Stimulated activated CD8-positive, alpha-beta memory T cell treated with anti-CD3 and anti-CD28 coated beads, Interleukin-2, amount 100 ng/mL, for 1 hour (primary cell): ENCODE results near the gene RNF157.
A peak's percentile ranks its signal among the peaks of the same experiment; 100 is the strongest.

Experiments used
- DNase-seq, 2 donors: peaks; one replicate each; pipeline ENCODE4 v3.0.0-alpha.2; 2020; ENCODE audit warnings: low read depth in 2 of 2

RNF157 gene

DNA sequence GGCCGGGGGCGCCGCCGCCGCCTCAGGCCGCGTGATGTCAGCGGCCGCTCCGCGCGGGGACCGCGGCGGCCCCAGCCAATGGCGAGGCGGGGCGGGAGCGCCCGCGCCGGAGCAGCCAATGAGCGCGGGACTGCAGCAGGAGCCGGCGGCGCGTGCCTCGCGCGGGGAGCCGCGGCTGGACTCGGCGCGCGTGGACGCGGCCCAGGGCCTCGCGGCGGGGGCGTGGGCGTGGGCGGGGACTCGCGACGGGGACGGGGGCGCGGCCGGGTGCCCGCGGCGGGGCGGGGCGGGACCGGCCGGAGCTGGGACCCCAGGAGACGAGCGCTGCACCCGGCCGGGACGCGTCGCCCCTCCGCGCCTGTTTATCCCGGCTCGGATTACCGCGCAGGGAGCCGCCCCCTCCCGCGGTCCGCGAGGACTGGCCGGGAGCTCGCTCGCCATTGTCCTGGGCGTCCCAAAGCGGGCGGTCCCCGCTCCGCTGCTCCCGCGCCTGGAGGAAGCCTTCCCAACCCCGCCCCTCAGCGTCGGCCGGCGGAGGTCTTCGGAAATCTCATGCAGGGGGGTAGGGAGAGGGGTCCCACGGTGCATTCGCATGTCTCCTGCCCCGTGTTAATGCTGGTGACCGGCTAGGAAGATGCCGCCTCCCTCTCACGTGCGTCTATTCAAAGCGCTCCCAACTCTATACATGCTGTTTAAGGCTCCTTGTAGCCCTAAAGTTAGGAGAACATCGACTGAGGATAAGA lies at the start of gene RNF157:
RNF157 (minus strand) TSS at position 33 of the 743 bp plus-strand sequence. CDS start 253 bp downstream, outside the sequence.
- peak in 1 of 2 donors; percentile 50 for DNase-seq

DNA sequence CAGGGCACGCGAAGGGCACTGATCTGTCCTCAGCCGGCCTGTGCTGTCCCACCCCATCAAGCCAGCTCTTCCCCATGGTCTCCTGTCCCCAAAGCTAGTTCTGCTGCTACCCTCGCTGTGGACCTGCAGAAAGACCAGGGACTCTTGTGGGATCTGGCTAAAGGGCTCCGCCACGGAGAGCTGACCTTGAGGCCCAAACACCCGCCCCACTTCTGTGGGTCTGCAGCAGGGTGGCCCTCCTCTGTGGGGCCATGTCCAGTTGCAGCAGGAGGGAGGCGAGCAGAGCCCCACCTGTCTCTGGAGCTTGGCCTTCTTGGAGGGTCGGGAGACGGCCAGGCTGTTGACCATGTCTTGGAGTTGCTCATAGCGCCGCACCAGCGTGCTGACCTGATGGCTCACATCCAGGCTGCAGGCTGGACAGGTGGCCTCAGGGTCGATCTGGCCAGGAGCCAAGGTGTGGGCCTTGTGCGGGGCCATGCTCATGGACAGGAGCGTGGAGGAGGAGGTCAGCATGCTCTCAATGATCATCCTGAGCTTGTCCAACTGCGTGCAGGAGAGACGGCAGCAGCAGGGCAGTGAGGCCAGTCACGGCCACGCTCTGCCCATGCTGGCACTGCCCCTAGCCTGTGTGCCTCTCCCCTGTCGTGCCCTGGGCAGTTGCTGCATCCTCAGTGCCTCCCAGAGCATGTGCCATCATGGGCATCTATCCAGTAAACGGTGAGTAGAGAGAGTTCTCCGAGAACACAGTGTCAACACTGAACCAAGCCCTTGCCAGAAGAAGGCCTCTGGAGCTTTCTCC lies 41.5 kb upstream of the RNF157 start:
- no peak for DNase-seq

DNA sequence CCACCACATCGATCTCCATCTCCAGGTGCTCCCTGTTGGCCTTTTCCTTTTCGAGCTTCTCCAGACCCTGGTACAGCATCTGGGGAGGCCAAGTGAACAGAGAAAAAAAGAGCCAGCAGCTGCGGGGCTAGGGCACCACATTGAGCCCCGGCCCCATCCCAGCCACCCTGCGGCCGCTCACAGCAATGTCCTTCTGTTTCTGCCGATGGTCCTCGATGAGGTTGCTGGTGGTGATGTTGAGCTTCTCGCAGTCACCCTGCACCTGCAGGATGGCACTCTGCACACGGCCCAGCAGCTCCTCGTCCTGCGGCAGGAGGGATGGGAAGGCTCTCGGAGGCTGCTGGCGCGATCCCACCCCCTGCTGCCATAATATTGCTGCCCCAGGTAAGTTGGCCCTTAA lies 40.4 kb upstream of the RNF157 start:
- no peak for DNase-seq

DNA sequence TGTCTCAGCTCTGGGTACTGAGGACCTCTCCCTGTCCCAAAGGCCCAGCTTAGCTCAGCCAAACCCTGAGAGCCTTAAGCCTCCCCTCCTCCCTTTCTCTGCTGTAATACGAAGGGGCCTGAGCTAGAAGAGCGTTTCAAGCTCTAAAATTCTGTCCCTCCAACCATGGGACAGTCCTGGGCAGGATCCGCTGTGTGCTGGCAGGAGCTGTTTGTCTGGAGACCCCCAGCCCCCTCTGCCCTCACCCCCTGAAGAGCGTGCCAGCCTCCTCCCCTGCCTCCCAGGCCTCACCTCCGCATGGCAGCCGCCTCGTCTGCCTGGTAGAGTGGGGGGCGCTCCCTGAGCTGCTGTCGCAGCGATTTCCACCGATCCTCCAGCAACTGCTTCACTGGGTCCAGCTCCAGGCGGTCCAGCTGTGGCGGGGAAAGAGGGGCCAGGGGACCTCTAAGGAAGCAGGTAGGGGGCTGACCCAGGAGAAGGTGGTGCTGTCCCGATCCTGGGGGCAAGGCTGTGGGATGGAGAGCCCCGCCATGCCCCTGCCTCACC lies 39.5 kb upstream of the RNF157 start:
- DNase-seq, result no peak

DNA sequence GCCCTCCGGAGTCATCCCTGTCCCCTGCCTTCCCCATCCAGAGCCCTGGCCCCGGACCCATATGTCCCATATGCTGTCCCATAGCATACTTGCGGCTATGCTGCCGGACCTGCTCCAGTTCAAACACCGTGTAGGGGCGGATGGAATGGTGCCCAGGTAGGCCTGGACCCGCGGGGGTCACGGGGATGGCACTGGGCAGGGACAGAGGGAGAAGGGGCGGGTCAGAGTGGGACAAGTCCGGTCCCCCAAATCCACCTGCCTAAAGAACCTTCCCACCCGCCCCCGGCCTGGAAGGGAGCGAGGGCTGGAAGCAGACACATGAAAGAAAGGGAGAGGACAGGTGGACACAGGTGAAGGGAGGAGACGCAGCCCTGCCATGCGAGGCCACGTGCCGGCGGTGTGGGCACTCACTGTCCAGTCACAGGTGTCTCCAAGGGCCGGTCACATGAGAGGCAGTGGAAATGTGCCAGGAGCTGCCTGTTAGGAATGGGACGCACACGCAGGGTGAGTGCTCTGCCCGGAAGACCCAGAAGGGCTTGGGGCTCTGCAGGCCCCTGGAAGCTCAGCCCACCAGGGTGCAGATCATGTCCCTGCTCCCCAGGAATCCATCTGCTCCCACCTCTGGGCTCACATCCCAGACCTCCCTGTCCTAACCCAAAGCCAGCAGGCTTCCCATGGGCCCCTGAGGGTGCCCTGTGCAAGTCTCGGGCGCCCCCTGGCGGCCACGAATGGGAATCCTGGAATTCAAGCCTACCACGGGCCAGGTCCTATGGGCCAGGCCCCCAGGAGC lies 38.9 kb upstream of the RNF157 start:
- peak; percentile 72 to 79 for DNase-seq

DNA sequence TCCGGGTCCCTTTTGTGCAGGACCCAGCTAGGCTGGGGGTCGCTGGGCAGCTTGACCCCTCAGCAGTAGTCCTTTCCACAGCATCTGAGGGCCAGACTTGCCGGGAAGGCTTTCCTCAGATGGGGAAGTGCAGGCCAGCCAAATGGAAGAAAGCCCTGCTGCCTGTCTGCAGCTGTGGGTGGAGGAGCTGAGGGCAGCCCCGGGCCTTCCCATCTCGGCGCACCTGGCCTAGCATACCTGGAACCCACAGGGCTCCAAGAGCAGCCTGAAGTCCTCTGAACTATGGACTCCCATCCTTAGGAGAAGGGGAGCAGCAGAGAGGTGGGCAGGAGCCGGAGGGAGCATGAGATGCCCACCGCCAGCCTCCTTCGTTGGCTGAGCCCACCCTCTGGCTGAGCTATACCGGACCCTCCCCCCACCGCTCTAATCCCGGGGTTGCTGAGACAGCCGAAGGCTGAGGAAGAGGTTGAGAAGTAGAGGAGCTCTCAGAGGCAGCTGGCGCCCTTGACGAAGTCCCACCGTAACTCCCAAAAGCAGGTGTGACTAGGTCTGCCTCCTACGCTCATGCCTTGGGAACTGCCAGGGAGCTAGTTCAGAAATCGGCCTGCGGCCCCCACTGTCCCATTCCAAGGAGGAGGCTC lies 38.1 kb upstream of the RNF157 start:
- DNase-seq, result no peak

DNA sequence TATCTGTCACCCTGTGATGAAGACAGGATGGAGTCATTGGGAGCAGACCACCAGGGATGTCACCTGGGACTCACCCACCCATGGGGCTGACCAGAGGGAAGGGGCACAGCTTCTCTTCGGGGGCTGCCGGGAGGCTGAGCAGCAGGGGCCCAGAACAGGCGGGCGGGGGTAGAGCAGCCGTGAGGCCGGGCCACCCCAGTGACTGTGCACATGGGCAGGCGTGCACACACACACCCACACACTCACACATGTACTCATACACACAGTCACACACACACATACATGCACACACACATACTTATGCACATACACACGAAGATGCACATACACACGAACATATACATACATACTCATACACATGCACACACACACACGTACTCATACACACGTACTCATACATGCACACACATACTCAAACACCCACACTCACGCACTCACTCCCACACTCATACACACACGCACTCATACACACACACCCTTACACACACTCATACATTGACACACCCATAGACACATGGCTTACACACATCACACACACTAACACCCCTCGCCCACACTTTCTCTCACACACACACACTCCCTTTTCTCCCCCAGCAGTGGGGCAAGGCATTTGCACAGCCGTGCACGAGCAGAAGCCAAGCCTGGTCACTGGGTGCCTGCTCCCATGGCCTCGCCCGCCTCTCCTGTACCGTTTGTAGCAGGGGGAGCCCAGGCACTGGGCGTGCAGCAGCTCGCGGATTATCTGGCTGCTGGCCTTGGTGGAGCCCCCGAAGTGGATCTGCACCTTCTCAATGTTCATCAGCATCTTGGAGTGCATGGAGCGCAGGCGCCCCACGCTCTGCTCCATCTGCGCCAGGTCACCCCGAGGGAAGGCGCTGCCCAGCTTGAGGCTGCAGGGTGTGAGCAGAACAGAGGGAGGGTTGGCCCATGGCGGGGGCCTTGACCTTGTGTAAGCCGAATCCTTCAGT lies 37.3 kb upstream of the RNF157 start:
- no peak for DNase-seq

DNA sequence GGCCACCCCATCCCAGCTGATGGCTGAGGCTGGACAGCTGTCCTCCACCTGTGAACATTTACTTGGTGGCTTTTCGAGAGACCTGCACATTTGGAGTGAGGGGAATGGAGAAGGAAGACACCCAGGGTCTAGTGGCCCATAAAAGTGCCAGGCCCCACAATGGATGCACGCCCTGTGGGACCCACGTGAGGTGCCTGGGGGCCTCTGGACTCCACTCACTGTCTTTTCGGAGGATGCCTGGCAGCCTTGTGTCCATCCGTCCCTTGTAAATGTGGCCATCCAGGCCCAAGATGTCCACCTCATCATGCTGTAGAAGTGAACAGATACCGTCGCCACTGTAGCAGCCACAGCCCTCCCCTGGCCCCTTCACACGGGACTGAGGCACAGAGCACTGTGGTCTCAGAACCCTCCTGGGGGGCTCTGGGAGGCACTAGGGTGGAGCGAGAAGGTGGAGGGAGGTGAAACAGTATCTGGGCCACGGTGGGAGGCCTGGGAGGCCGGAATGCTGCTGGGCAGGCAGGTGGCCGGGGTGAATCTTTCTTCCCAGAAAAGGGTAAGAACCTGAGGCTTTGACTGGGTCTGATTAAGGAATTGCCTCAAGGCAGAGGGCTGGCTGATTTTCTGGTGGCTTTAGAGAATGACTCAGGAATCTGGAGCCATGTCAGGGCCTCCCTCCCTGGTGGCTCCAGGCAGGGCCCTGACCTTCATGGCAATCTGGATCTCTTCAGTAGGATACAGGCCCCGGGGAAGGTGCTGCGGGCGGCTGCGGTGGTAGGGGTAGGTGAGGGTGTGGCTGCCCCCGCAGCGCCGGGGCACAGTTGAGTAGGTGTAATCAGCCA lies 36.4 kb upstream of the RNF157 start:
- no peak for DNase-seq

DNA sequence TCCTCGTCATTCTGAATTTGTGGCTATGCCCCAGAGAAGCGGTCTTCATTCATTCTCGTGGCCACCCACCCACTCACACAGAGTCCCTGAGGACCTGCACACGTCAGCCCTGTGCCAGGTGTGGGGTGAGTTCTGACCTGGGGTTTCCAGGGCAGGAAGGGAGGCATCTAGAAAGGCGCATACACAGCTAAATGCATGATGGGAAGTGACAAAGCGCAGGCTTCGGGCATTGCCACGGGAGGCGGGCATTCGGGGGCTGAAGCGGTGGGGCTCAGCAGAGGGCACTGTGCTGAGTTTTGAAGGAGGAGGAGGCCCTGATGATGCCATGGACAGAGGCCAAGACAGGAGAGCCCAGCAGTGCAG lies 35.8 kb upstream of the RNF157 start:
- no peak for DNase-seq

DNA sequence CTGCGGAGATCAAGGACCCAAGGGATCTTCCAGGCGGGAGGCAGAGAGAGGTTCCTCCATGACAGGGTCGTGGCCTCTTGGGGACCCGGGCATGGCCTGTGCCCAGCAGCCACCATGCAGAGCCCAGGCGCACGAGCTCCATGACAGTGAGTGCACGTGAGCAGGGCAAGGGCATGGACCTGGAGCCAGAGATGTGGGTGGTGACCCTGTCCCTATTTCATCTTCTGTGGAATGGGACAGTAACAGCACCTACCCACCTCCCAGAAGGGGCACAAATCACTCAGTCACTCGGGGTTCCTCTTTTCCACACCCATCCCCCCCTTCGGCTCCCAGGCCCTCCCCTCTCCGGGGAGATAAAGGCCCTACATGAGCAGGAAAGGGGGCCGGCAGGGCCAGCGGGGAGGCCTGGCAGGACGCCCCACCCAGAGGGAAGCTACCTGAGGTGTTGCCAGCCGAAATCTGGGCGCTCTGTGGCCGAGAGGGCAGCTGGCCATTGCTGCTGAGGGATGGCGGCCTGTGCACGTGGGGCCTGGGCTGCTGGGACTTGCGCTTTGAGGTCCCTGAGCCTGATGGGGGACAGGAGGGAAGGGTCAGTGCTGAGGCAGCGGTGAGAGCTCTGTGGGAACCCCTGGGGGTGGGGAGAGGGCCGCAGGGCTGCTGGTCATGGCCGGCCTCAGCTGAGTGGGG lies 35.2 kb upstream of the RNF157 start:
- DNase-seq, result no peak

DNA sequence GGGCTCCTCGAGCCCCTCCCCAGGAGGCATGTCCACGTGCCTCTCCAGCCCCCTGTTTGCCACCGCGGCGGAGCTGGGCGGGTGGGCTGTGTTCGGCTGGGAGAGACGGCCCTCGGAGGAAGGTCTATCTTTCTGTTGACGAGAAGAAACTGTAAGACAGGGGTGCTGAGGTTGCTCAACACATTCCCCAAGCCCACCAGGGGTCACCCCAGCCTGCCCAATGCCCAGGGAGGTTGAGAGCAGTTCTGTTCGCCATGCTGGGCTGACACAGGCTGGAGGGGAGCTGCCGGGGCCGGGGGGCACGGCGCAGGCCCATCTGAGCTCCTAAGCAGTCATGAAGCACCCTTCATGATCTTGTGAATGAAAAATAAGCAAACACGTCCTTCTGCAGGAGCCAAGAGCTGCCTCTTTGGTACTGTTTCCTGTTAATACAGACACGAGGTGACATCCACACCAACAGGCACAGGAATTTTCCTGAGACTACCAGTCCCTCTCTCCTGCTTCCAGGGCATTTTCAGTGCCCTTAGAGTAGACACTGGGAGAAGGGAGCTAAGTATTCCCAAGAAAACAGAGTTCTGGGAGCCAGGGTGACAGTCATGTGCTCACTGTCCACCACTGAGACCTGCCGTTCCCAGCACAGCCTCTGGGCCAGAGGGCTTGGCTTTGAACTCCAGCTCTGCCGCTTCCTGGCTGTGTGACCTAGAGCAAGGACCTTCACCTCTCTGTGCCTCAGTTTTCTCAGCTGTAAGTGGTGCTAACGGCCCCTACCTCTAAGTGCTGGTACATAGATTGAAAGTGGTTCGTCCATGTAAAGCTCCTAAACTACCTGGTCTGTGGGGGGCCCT lies 34.0 kb upstream of the RNF157 start:
- no peak for DNase-seq

DNA sequence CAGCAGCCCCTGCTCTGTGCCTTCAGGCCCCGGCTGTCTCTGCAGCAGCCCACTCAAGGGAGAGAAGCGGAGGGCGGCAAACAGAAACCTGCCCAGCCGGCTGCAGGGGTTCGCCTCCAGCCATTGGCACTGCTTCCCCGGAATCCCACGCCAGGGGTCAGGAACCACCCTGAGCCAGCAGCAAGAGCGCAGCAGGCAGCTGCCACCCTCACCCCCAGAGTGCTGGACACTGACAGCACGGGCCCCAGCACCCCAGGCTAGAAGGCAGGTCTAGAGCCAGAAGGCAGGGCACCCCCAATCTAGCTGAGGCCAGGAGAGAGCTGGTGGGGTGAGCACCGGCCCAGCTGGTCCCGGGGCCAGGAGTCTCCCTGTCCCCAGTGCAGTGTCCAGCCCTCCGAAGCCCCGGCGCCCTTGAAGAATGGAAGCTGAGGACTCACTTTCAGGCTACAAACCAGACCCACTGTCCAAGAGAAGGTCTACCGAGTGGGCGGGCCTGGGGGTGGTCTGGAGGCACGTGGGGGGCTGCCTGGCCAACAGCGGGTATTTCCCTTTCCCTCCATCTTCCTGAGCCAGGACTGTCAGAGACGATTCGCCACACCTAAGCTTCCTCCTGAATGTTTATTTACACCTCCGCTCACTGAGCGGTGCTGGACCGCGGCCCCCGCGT lies 33.3 kb upstream of the RNF157 start:
- DNase-seq, result no peak

DNA sequence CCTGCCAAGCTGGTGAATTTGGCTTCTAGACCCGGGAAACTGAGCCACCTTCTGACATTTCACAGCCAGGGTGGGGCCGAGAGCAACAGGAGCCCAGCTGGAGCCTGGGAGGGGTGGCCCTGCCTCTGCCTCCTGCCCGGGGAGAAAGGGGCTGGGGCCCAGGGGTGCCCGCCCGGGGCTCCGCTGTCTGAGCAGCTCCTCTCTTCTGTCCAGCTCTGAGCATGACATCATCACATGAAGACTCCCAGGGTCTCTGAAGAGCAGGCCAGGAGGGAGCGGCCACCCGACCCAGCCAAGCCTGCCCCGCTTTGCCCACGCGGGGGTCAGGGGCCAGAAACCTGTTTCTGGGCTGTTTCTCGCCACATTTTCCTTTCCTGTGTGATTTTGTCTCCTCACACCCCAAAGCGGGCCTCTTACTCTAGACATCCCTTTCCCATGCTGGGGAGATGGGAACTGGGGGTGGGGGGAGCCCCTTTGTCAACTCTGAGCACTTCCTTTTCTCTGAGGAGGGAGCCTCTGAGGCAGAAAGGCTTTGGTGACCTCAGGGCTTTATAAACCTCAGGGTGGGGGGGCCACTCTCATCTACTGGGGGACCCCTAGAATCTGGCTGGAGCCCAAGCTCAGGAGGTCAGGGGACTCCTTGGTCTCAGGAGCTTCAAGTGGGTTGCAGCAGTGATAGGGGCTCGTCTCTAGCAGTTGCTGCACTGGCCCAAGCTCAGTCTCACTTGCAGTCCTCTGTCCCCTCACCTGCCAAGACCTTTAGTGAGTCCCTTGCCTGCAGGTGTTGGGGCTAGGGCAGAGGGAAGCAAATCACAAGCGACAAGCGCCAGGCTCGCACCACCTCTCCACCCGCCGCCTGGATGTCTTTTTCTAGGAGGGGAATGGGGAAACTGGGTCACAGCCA lies 32.5 kb upstream of the RNF157 start:
- no peak for DNase-seq

DNA sequence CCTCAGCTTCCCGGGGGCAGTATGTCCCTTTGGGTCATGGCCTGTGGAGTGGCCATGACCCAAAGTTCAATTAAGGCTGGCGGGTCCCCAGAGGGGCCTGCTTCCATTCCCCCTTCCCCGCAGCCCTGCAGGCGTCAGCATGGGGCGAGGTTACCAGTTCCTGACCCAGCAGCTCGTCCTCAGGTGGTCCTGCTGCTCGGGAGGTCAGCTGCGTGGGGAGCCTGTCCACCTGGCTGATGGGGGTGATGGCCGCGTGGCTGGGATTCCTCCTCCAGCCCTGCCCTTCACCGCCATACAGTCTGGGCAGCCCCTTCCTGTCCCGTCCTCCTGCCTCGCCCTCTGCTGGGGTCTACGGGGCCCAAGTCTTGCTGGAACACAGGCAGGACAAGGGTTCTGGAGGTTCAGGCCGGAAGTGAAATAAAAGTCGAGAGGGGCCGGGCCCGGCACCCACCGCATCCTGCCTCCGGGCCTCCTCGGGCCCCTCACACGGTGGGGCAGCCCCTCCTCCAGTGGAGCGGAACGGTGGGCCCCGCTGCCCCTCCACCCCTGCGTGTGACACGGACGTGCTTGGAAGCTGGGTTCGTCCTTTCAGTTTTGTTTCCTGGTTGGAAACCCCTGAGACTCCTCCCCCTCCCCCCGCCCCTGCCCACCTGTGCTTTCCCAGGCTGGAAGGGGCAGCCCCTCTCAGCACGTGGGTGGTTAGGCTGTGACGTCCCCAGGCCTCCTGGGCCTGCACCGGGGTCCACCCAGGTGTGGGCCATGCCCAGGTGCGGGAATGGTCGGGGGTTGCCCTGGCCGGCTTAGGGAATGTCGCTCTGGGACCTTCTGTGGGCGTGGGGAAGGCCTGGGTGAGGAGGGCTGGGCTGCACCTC lies 31.6 kb upstream of the RNF157 start:
- DNase-seq, result no peak
